OCI-LY1 (cell line): ENCODE results near the gene NCS1.

ENCODE experiments used
- H2AFZ ChIP-seq: fragments of 200-600 bp; sonication (generic), shearing (Covaris generic); 2 replicates; pipeline ENCODE4 v1.6.0; 2014; ENCODE audit warnings: antibody characterized with exemption, mild to moderate bottlenecking, low read length
- H3F3A ChIP-seq: fragments of 200-600 bp; sonication (generic), shearing (Covaris generic); 2 replicates; pipeline ENCODE4 v1.6.0; 2014; ENCODE audit warnings: mild to moderate bottlenecking, antibody characterized with exemption, low read length, moderate library complexity; ENCODE audit not compliant: insufficient read depth
- H3K27ac ChIP-seq: fragments of 200-600 bp; sonication (generic); 2 replicates; pipeline ENCODE4 v1.5.1; 2014; ENCODE audit warnings: low read length, mixed run types, mild to moderate bottlenecking, low read depth; ENCODE audit not compliant: poor library complexity, severe bottlenecking
- H3K27me3 ChIP-seq: fragments of 200-600 bp; sonication (generic); 2 replicates; pipeline ENCODE4 v1.6.0; 2014; ENCODE audit warnings: antibody characterized with exemption, mild to moderate bottlenecking, low read length, moderate library complexity; ENCODE audit not compliant: insufficient read depth
- H3K36me3 ChIP-seq: fragments of 200-600 bp; sonication (generic); 2 replicates; pipeline ENCODE4 v1.6.1; 2014; ENCODE audit warnings: mild to moderate bottlenecking, antibody characterized with exemption, low read length, moderate library complexity, mixed read lengths; ENCODE audit not compliant: insufficient read depth
- H3K4me1 ChIP-seq: fragments of 200-600 bp; sonication (generic); 2 replicates; pipeline ENCODE4 v1.5.1; 2014; ENCODE audit warnings: mild to moderate bottlenecking, low read length, moderate library complexity; ENCODE audit not compliant: insufficient read depth, severe bottlenecking
- H3K4me2 ChIP-seq: fragments of 200-600 bp; sonication (generic), shearing (Covaris generic); 2 replicates; pipeline ENCODE4 v1.6.1; 2014; ENCODE audit warnings: low read length
- H3K4me3 ChIP-seq: fragments of 200-600 bp; sonication (generic); 2 replicates; pipeline ENCODE4 v1.5.1; 2014; ENCODE audit warnings: low read length, low read depth, mild to moderate bottlenecking, mixed read lengths; ENCODE audit not compliant: poor library complexity, severe bottlenecking
- H3K79me2 ChIP-seq: fragments of 200-600 bp; shearing (Covaris generic); 2 replicates; pipeline ENCODE4 v1.6.1; 2016; ENCODE audit warnings: mixed run types, low read length, mixed read lengths; ENCODE audit not compliant: insufficient read depth
- H3K9ac ChIP-seq: fragments of 200-600 bp; sonication (generic), shearing (Covaris generic); 2 replicates; pipeline ENCODE4 v1.6.1; 2014; ENCODE audit warnings: mild to moderate bottlenecking, low read length, mixed read lengths
- H3K9me2 ChIP-seq: fragments of 200-600 bp; sonication (generic), shearing (Covaris generic); 2 replicates; pipeline ENCODE4 v1.6.1; 2014; ENCODE audit warnings: low read depth, mild to moderate bottlenecking, low read length, mixed read lengths
- H3K9me3 ChIP-seq: fragments of 200-600 bp; shearing (Covaris generic); 2 replicates; pipeline ENCODE4 v1.6.1; 2014; ENCODE audit warnings: low read length, mixed read lengths
- H4K20me1 ChIP-seq: fragments of 200-600 bp; sonication (generic), shearing (Covaris generic); 2 replicates; pipeline ENCODE4 v1.6.0; 2016; ENCODE audit warnings: mild to moderate bottlenecking, low read length; ENCODE audit not compliant: insufficient read depth
- EZH2 ChIP-seq: fragments of 200-600 bp; sonication (generic), shearing (Covaris generic); IDR thresholded peaks from 2 replicates; pipeline ENCODE4 v1.8.0; 2017; ENCODE audit warnings: borderline replicate concordance, mixed run types, mild to moderate bottlenecking, antibody characterized with exemption, low read length, moderate library complexity, mixed read lengths
- TF ChIP-seq, protein P1 (sequence below): fragments of 200-600 bp; sonication (generic), shearing (Covaris generic); IDR thresholded peaks from 2 replicates; pipeline ENCODE4 v1.5.1; 2017; ENCODE audit warnings: mild to moderate bottlenecking, antibody characterized with exemption, low read length, moderate library complexity, mixed read lengths

Gene NCS1

DNA sequence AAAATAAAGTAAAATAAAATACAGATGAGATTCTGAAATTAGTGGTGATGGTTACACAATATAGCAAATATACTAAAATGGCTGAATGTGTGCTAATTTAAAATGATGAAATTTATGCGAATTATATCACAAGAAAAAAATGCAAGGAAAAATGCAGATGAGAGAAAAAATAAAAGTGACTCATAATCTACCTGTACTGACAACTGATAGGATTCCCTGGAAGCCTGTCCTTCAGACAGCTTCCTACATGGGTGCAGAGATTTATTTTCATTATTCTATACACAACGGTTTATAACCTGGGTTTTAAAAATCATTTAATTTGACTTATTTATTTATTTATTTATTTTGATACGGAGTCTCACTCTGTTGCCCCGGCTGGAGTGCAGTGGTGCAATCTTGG, 5.8 kb upstream of the NCS1 start:
- Histone ChIP-seq H3K27ac (no peak overlapping the region), H3K9me3 (no peaks in the 10 kb centered on the region), H3K9ac (no peak overlapping the region), H3K4me3 (no peak overlapping the region), H3K9me2 (no peaks in the 10 kb centered on the region), H3K79me2 (no peaks in the 10 kb centered on the region), H4K20me1 (no peaks in the 10 kb centered on the region), H3K36me3 (no peaks in the 10 kb centered on the region), H3K4me2 (no peak overlapping the region), H3F3A (no peaks in the 10 kb centered on the region), H3K4me1 (no peaks in the 10 kb centered on the region), H3K27me3 (peaks cover 4% of the 10 kb centered on the region; the same call in 1 of the 2 replicates), H2AFZ (no peak overlapping the region)
- TF ChIP-seq, protein P1, sequence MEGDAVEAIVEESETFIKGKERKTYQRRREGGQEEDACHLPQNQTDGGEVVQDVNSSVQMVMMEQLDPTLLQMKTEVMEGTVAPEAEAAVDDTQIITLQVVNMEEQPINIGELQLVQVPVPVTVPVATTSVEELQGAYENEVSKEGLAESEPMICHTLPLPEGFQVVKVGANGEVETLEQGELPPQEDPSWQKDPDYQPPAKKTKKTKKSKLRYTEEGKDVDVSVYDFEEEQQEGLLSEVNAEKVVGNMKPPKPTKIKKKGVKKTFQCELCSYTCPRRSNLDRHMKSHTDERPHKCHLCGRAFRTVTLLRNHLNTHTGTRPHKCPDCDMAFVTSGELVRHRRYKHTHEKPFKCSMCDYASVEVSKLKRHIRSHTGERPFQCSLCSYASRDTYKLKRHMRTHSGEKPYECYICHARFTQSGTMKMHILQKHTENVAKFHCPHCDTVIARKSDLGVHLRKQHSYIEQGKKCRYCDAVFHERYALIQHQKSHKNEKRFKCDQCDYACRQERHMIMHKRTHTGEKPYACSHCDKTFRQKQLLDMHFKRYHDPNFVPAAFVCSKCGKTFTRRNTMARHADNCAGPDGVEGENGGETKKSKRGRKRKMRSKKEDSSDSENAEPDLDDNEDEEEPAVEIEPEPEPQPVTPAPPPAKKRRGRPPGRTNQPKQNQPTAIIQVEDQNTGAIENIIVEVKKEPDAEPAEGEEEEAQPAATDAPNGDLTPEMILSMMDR, result no peak
- TF ChIP-seq EZH2, result no peak

DNA sequence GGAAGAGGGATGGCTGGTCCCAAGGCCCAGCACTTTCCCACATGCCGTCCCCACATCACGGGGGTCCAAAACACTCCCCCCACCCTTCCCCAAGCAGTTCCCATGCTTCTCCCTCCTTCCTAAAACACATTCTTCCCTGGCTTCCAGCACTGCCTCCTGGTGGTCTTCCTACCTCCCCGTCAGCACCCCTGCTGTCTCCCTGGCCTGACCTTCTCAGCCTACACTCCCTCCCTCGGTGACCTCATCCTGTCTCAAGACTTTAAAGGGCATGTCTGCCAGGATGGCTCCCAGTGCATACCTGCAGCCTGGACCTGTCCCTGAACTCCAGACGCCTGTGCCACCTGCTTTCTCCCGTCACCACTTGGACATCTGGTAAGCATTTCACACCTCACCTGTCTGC, 4.3 kb upstream of the NCS1 start:
- Histone ChIP-seq H3K27me3 (peaks cover 4% of the 10 kb centered on the region; the same call in 1 of the 2 replicates), H3K9me3 (no peaks in the 10 kb centered on the region), H3K9ac (no peak overlapping the region), H3K36me3 (no peaks in the 10 kb centered on the region), H3K9me2 (no peaks in the 10 kb centered on the region), H2AFZ (no peak overlapping the region), H3K79me2 (no peaks in the 10 kb centered on the region), H3K4me3 (no peak overlapping the region), H3F3A (no peaks in the 10 kb centered on the region), H4K20me1 (no peaks in the 10 kb centered on the region), H3K4me1 (no peaks in the 10 kb centered on the region), H3K4me2 (no peak overlapping the region), H3K27ac (no peak overlapping the region)
- no peak for TF ChIP-seq EZH2
- TF ChIP-seq, protein P1, result no peak

DNA sequence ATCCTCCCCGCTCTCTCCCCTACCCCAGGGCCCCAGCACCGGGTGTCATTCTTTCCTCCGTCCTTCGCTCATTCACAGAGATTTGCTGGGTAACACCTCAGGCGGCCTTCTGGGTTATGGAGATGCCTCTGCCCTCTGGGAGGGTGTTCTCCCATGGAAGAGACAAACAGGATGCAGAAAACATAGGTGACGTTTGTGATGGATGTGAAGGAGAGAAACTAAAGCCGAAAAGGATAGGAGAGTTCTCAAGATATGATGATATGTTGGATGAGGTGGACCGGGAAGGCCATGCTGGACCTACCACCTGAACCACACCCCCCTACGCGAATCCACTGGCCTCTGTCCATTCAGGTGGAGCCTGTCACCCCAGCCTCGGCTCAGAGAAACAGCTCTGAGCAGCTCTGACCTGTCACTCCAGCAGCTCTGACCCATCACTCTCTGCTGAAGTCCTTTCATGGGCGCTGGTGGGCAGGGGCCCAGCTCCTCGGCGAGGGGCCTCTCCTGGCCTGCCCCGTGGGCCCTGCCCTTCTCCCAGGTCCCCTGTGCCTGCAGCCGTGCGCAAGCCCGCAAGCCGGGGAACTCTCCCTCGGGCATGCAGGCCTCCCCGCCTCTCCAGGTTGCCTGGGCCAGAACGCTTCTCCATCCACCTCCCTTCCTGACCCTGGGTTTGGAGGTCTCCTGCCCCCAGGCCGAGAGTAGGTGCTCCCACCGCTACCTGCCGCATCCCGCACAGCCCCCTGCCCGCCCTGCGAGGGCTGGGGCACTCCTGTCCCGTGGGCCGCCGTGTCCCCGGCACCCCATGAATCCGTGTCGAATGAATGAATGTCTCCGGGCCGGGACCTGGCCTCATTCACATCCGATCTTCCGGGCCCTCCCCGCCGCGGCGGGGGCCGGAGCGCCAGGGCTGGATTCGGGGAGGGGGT, 717 bp upstream of the NCS1 start:
- Histone ChIP-seq H3K9ac (no peak overlapping the region), H3K27me3 (peaks cover 4% of the 10 kb centered on the region; the same call in 1 of the 2 replicates), H3K4me2 (no peak overlapping the region), H3K9me3 (no peaks in the 10 kb centered on the region), H3K9me2 (no peaks in the 10 kb centered on the region), H3F3A (no peaks in the 10 kb centered on the region), H3K79me2 (no peaks in the 10 kb centered on the region), H3K27ac (no peak overlapping the region), H3K36me3 (no peaks in the 10 kb centered on the region), H3K4me3 (no peak overlapping the region), H3K4me1 (no peaks in the 10 kb centered on the region), H2AFZ (no peak overlapping the region), H4K20me1 (no peaks in the 10 kb centered on the region)
- TF ChIP-seq EZH2, result no peak
- TF ChIP-seq, protein P1, result no peak
